ENCODE measurements around the gene ARMH4.

The ARMH4 gene

DNA sequence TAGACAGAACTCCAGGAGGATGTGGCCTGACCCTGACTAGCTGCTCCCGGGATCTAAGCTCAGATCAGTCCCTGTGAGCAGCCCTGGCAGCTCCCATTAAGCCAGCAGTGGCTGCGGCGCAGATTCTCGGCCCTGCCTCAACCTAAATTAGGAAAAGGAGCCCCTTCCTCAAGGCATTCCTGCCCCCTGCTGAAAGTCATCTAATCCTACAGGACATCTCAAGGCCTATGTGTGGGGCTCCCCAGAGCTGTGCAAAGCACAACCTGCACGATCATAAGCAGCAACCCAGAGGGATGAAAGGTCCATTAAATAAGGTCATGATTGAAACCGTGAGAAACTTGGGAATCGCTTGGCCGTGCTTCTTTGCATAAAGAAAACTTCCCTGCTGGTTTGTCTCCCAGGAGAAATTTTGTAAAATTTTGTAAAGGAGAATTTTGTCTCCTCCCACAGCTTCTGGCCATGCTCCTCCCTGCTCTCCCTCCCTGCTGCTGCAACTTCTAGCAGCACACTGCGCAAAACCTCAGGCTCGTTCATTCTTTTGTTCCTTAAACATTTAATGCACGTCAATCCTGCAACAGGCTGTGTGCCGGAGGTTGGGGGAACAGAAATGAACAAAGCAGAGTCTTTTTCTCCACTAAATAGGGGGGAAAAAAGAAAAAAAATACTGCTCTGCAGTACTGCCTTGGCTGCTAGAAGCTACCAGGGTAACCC is 189.5 kb downstream of the ARMH4 start:
- DNase-seq (ENCODE audit: low read depth): no peak

DNA sequence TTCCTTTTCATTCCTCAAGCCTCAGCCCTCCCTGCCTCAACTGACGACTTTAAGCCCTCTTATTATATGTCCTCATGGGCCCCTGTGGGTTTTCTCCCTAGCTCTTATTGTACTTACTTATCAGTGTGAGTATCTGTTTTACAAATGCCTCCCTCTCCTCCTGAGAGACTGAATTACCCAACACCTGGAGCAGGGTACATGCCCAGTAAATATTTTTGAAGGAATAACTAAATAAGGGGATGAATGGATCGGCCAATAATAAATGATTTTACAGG is 190.3 kb downstream of the ARMH4 start:
- no peak for DNase-seq (ENCODE audit: low read depth)

DNA sequence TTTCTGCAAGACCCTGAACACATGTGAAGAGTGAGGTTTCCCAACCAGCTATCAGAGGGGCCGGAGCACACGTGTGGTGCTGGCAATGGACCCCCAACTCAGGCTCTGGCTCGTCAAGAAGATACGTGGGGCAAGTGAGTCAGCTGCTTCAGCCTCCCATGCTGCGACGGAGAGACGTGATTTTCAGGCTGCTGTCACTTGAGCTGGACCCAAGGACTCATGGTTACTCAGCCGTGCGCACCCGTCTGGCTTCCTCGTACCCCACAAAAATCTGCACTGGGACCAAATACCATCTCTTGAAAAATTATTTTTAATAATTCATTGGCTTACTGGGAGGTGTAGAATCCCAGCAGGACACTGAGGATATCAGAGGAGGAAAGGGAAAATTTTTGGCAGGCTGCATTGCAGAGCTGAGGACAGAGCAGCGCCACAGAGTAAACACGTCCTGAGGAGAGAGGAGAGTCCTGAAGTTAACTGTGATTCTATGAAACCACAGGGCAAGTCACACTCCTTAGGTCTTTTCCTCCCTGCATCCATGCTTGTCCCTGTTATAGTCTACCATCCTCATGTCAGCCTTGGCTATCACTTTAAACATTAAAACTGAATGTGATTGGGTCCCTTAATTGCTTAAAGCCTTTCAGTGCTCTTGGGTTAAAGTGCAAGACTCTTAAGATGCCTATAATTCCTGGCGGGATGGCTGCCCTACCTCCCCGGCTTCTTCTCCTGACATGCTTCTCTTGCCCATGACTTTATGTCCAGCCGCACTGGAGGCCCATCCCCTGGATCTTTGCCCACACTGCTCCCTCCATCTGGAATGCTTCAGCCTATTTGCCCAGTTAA is 190.8 kb downstream of the ARMH4 start:
- DNase-seq (ENCODE audit: low read depth): no peak

DNA sequence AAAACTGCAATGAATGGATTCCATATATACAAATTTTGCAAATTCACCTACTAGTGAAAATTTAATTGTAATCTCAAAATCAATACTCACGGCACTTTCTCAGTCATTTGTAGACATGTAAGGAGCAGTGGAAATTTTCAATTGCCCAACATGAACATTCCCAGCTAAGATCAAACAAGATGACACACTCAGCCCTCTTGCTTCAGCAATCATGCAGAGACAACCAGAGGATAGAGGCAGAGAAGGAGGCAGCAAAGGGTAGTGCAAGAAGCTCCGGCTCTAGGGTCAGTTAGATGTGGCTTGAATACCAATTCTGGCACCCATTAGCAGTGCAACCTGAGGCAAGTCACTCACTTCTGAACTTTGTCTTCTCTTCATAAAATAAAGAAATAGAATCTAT is 194.6 kb downstream of the ARMH4 start:
- no peak for DNase-seq (ENCODE audit: low read depth)

Measured in T-helper 22 cell (primary cell).